GM12878 (cell line): ENCODE data around the gene HTRA2. TPM values are rescaled to one million over a fixed set of nuclear protein-coding genes. Genes with fewer than 3 reads are reported as not detected.

Experiments used
- ATAC-seq: fragments of 200-7000 bp; cut with Tn5 transposase; 3 replicates; pipeline ENCODE4 v1.9.1; 2020; ENCODE audit warnings: mild to moderate bottlenecking, moderate library complexity
- BruUV-seq: library from RNA; stranded (reverse); fragments of 400-500 nt; replicated peaks from 2 replicates; lab custom pipeline; 2021; lab: Mats Ljungman, UMichigan
- CTCF ChIA-PET: fragments of 300-600 bp; sonication (Branson Sonifier 250); formaldehyde crosslinking; extraction: SDS; loops from one replicate; lab custom pipeline; 2021; ENCODE audit warnings: inconsistent platforms; lab: Yijun Ruan, JAX
- POLR2A ChIA-PET: fragments of 350-600 bp; formaldehyde crosslinking; extraction: SDS; loops from one replicate; lab custom pipeline; 2021; ENCODE audit warnings: inconsistent platforms; lab: Charles Lee
- RAD21 ChIA-PET: fragments of 300-600 bp; sonication (Branson Sonifier 250); formaldehyde crosslinking; loops from one replicate; lab custom pipeline; 2023; ENCODE audit warnings: antibody characterized with exemption; ENCODE audit not compliant: unreplicated experiment; lab: Charles Lee
- SMC1A ChIA-PET: fragments of 300-600 bp; sonication (Branson Sonifier 250); formaldehyde crosslinking; loops from one replicate; lab custom pipeline; 2023; ENCODE audit not compliant: unreplicated experiment, uncharacterized antibody; lab: Charles Lee
- DNase-seq: peaks from one replicate; pipeline ENCODE4 v3.0.0-alpha.2; 2011; ENCODE audit warnings: low read depth, low spot score
- FAIRE-seq: peaks from 3 replicates; lab custom pipeline; 2011; peaks lifted over from hg19 to GRCh38; lab: Jason Lieb, UNC
- H2AFZ ChIP-seq: 2 replicates; pipeline ENCODE4 v1.6.0; 2011; ENCODE audit warnings: low read depth, low read length, control low read depth; ENCODE audit not compliant: control insufficient read depth
- H3K27ac ChIP-seq: 2 replicates; pipeline ENCODE4 v1.5.1; 2011; ENCODE audit warnings: control low read depth; ENCODE audit not compliant: control insufficient read depth, insufficient read depth
- H3K27me3 ChIP-seq, 2 experiments: replicated peaks in 1 of 2; 2 replicates each; pipeline versions ENCODE4 v1.6.0 to v1.6.1; 2011; ENCODE audit warnings: low read length in 1 of 2; ENCODE audit not compliant: control insufficient read depth in 2 of 2, insufficient read depth in 2 of 2
- H3K36me3 ChIP-seq, 2 experiments: 2 replicates each; pipeline ENCODE4 v1.5.1; 2011; ENCODE audit warnings: low read length in 1 of 2; ENCODE audit not compliant: control insufficient read depth in 2 of 2, insufficient read depth in 2 of 2
- H3K4me1 ChIP-seq: 2 replicates; pipeline ENCODE4 v1.6.1; 2011; ENCODE audit warnings: mild to moderate bottlenecking, low read length, moderate library complexity, mixed read lengths; ENCODE audit not compliant: control insufficient read depth, insufficient read depth
- H3K4me2 ChIP-seq: 2 replicates; pipeline ENCODE4 v1.6.0; 2011; ENCODE audit warnings: control low read depth; ENCODE audit not compliant: control insufficient read depth, insufficient read depth
- H3K4me3 ChIP-seq: fragments of 200-600 bp; sonication (generic); 2 replicates; pipeline ENCODE4 v1.5.1; 2016
- H3K79me2 ChIP-seq: 2 replicates; pipeline ENCODE4 v1.6.0; 2011; ENCODE audit warnings: low read length; ENCODE audit not compliant: control insufficient read depth, insufficient read depth
- H3K9ac ChIP-seq: 2 replicates; pipeline ENCODE4 v1.8.0; 2011; ENCODE audit warnings: low read length, control low read depth, mixed read lengths; ENCODE audit not compliant: control insufficient read depth, insufficient read depth
- H3K9me3 ChIP-seq: replicated peaks from 3 replicates; pipeline ENCODE4 v1.5.1; 2011; ENCODE audit warnings: mild to moderate bottlenecking, low read length; ENCODE audit not compliant: control insufficient read depth, insufficient read depth
- H4K20me1 ChIP-seq: 2 replicates; pipeline ENCODE4 v1.6.0; 2011; ENCODE audit not compliant: control insufficient read depth, insufficient read depth
- EED ChIP-seq: sonication (generic); IDR thresholded peaks from 2 replicates; pipeline ENCODE4 v1.6.1; 2016; ENCODE audit warnings: antibody characterized with exemption, low read depth
- POLR2AphosphoS5 ChIP-seq: IDR thresholded peaks from 2 replicates; pipeline ENCODE4 v1.6.1; 2011; ENCODE audit warnings: mild to moderate bottlenecking, low read length, inconsistent platforms
- RAD51 ChIP-seq: fragments of 450-650 bp; IDR thresholded peaks from 2 replicates; pipeline ENCODE4 v1.6.1; 2016; ENCODE audit warnings: moderate library complexity, mild to moderate bottlenecking, inconsistent platforms
- SRF ChIP-seq, 2 experiments: IDR thresholded peaks; 2 replicates each; pipeline ENCODE4 v1.6.1; 2011; ENCODE audit warnings: low read depth in 2 of 2, low read length in 2 of 2, mild to moderate bottlenecking in 1 of 2, moderate library complexity in 1 of 2
- STAT1 ChIP-seq: fragments of 450-650 bp; conservative IDR thresholded peaks from 2 replicates; pipeline ENCODE4 v1.6.1; 2014; ENCODE audit warnings: antibody characterized with exemption, mild to moderate bottlenecking
- SUZ12 ChIP-seq: fragments of 200-600 bp; sonication (generic); IDR thresholded peaks from one replicate; pipeline ENCODE4 v1.6.1; 2018; ENCODE audit warnings: antibody characterized with exemption, mild to moderate bottlenecking; ENCODE audit not compliant: unreplicated experiment
- TCF3 ChIP-seq: IDR thresholded peaks from 2 replicates; pipeline ENCODE4 v1.6.1; 2012; ENCODE audit warnings: low read depth, mild to moderate bottlenecking, low read length, borderline replicate concordance; ENCODE audit not compliant: insufficient read depth
- ZNF384 ChIP-seq: IDR thresholded peaks from 2 replicates; pipeline ENCODE4 v1.6.1; 2012; ENCODE audit warnings: low read depth, mild to moderate bottlenecking, low read length, improper control_type of control experiment, borderline replicate concordance
- WGBS: methylation state at CpG from one replicate; pipeline ENCODE4 v1.1.6; 2016; ENCODE audit warnings: low lambda C conversion rate; ENCODE audit not compliant: insufficient replicate concordance, insufficient coverage; ENCODE audit errors: missing lambda C conversion rate; 5-methylcytosine and 5-hydroxymethylcytosine counted together
- in situ Hi-C: fragments of 300-500 bp; cut with MboI; formaldehyde crosslinking; loops from 9 replicates; pipeline ENCODE4 v1.14.3; 2018; ENCODE audit warnings: mixed read lengths
- intact Hi-C: fragments of 100-400 bp; cut with micrococcal nuclease; formaldehyde crosslinking; loops from one replicate; pipeline ENCODE4 v1.14.2; 2022; ENCODE audit not compliant: unreplicated experiment
- polyA plus RNA-seq, 11 experiments: library from polyadenylated mRNA; depleted of rRNA in 4 of 11; unstranded in 6 of 11; stranded (reverse) in 5 of 11; fragments of >200 nt; fragmentation: Nextera tagmentation in 4 of 11; fragmentation: Illumina TruSeq in 1 of 11; extraction: Ambion mirVana in 4 of 11; extraction: Trizol in 1 of 11; gene quantifications; 1 replicate in 1 of 11; 2 replicates in 10 of 11; pipeline versions ENCODE4 v1.2.1 to v1.2.3, GENCODE V29; 2011 to 2016; ENCODE audit warnings: inconsistent platforms in 2 of 11, missing spikeins in 2 of 11, low read depth in 1 of 11
- total RNA-seq, 4 experiments: library from RNA; depleted of rRNA in 3 of 4; stranded (reverse); fragments of >200 nt in 3 of 4; fragmentation: Illumina TruSeq in 1 of 4; extraction: Trizol in 1 of 4; gene quantifications; 2 replicates each; pipeline versions ENCODE4 v1.2.1 to v1.2.3, GENCODE V29; 2013 to 2021
- TF ChIP-seq, protein P1 (sequence below): fragments of 450-650 bp; IDR thresholded peaks from 2 replicates; pipeline ENCODE4 v1.6.1; 2016; ENCODE audit warnings: mild to moderate bottlenecking
- TF ChIP-seq, protein P2 (sequence below): fragments of 450-650 bp; IDR thresholded peaks from 2 replicates; pipeline ENCODE4 v1.6.1; 2014; ENCODE audit warnings: mild to moderate bottlenecking
- TF ChIP-seq, protein P3 (sequence below): fragments of 450-650 bp; formaldehyde crosslinking; IDR thresholded peaks from 2 replicates; pipeline ENCODE4 v1.4.0; 2020; ENCODE audit warnings: mild to moderate bottlenecking, moderate library complexity
- TF ChIP-seq, protein P4 (sequence below): IDR thresholded peaks from 2 replicates; pipeline ENCODE4 v1.6.1; 2011; ENCODE audit warnings: borderline replicate concordance, low read depth, mild to moderate bottlenecking, moderate library complexity, mixed read lengths, low read length; ENCODE audit not compliant: insufficient read depth; ENCODE audit errors: extremely low read length

Gene HTRA2
- total and polyA plus RNA-seq, 10 of the 15 experiments (the other 5 are each of a cell fraction or from before 2014, with no cell fraction given): 42.3 to 73.9 (median 54.6) TPM

DNA sequence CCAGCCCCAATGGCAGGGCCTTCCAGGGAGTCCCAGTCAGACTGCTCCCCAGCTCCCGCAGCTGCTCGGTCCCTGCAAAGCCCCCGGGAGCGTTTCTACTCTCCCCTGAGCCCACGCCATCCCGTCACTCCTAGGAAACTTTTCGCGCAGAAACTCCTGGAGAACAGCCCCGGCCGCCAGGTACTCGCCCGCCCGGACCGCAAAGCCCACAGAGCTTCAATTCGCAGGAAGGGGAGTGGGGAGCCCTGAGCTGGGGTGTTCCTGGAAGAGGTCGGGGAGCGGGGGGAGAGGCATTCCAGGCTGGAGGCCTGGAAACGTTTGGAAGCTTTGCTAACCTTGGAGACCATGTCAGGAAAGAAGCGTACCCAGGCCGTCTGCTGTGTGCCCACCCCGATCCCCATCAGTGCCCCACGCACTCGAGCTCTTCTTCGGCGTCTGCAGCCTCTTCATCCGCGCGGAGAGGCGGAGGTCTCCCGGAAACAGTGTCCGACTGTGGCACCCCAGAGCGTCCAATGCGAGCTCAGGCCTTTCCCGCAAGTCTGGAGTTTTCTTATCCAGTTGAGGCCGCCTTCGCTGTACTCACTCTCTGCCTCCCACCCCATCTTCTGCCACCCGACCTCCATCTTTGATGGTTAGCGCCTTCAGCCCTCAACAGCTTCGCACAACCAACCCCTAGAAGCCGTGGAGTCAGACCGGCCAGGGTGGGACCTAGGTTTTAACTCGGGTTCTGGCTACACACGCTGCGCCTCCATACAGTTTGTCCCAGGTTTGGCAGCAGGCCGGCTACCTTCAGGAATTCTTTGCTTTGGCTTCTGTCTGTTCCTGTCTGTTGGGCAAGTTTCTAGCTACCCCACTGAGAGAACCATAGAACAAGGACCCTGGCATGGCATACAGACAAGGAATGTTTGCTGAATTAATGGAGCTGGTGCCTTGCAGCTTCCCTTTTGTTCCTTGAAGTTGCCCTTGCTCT is 25.9 kb upstream of the HTRA2 start:
- no TSS peak for BruUV-seq

More for the DNA sequence above, 25.9 kb upstream of the HTRA2 start:
- intact Hi-C loops: loop anchor here (2.0 kb wide), 1 partner anchor 21 kb away; the partner anchor contains the start of genes CCDC142 and TTC31
- TF ChIP-seq EED (no peak), STAT1 (no peak), RAD51 (peak; percentile 36; the same call in 1 of the 2 replicates), POLR2AphosphoS5 (no peak), TCF3 (no peak), SUZ12 (no peak), SRF (IDR thresholded peaks at IDR 0.05; ENCODE audit: low read depth in 2 of 2, low read length in 2 of 2) (no peak), ZNF384 (no peak)
- TF ChIP-seq, protein P1, sequence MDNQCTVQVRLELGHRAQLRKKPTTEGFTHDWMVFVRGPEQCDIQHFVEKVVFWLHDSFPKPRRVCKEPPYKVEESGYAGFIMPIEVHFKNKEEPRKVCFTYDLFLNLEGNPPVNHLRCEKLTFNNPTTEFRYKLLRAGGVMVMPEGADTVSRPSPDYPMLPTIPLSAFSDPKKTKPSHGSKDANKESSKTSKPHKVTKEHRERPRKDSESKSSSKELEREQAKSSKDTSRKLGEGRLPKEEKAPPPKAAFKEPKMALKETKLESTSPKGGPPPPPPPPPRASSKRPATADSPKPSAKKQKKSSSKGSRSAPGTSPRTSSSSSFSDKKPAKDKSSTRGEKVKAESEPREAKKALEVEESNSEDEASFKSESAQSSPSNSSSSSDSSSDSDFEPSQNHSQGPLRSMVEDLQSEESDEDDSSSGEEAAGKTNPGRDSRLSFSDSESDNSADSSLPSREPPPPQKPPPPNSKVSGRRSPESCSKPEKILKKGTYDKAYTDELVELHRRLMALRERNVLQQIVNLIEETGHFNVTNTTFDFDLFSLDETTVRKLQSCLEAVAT: peak; percentile 41; the same call in 1 of the 2 replicates
- TF ChIP-seq, protein P2, sequence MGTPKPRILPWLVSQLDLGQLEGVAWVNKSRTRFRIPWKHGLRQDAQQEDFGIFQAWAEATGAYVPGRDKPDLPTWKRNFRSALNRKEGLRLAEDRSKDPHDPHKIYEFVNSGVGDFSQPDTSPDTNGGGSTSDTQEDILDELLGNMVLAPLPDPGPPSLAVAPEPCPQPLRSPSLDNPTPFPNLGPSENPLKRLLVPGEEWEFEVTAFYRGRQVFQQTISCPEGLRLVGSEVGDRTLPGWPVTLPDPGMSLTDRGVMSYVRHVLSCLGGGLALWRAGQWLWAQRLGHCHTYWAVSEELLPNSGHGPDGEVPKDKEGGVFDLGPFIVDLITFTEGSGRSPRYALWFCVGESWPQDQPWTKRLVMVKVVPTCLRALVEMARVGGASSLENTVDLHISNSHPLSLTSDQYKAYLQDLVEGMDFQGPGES: no peak
- TF ChIP-seq, protein P3, sequence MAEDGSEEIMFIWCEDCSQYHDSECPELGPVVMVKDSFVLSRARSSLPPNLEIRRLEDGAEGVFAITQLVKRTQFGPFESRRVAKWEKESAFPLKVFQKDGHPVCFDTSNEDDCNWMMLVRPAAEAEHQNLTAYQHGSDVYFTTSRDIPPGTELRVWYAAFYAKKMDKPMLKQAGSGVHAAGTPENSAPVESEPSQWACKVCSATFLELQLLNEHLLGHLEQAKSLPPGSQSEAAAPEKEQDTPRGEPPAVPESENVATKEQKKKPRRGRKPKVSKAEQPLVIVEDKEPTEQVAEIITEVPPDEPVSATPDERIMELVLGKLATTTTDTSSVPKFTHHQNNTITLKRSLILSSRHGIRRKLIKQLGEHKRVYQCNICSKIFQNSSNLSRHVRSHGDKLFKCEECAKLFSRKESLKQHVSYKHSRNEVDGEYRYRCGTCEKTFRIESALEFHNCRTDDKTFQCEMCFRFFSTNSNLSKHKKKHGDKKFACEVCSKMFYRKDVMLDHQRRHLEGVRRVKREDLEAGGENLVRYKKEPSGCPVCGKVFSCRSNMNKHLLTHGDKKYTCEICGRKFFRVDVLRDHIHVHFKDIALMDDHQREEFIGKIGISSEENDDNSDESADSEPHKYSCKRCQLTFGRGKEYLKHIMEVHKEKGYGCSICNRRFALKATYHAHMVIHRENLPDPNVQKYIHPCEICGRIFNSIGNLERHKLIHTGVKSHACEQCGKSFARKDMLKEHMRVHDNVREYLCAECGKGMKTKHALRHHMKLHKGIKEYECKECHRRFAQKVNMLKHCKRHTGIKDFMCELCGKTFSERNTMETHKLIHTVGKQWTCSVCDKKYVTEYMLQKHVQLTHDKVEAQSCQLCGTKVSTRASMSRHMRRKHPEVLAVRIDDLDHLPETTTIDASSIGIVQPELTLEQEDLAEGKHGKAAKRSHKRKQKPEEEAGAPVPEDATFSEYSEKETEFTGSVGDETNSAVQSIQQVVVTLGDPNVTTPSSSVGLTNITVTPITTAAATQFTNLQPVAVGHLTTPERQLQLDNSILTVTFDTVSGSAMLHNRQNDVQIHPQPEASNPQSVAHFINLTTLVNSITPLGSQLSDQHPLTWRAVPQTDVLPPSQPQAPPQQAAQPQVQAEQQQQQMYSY (CRISPR knock-in tag): no peak
- TF ChIP-seq, protein P4, sequence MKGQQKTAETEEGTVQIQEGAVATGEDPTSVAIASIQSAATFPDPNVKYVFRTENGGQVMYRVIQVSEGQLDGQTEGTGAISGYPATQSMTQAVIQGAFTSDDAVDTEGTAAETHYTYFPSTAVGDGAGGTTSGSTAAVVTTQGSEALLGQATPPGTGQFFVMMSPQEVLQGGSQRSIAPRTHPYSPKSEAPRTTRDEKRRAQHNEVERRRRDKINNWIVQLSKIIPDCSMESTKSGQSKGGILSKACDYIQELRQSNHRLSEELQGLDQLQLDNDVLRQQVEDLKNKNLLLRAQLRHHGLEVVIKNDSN: peak; percentile 22
- TF ChIP-seq, all 136 proteins: peak for 3
- RAD21 ChIA-PET: interaction anchor here (0.7 to 3.3 kb wide), 8 partner anchors 26 to 87 kb away, joined by 3 to 21 read pairs (median 3); partner anchors contain the start of genes AUP1 and HTRA2
- POLR2A ChIA-PET: interaction anchor here (0.9 to 2.2 kb wide), 13 partner anchors 13 to 84 kb away, joined by 3 to 10 read pairs (median 5); partner anchors contain the start of genes AUP1, CCDC142, DQX1 and INO80B
- H3K4me3 ChIP-seq: peak overlapping the region; percentile 73
- H3K27me3 ChIP-seq: peaks cover 9 to 17% of the 10 kb centered on the region in 2 experiments; a peak in 3 of 4 replicates
- H4K20me1 ChIP-seq: no peaks in the 10 kb centered on the region
- H3K4me1 ChIP-seq: peaks cover 30% of the 10 kb centered on the region
- H3K9me3 ChIP-seq: no peaks in the 10 kb centered on the region
- peak overlapping the region; percentile 85 for H2AFZ ChIP-seq
- in situ Hi-C loops: no loop called here
- SMC1A ChIA-PET: interaction anchor here (1.2 to 7.0 kb wide), 12 partner anchors 15 to 89 kb away, joined by 3 to 71 read pairs (median 6); partner anchors contain the start of genes CCDC142, DQX1 and TTC31
- 68% methylated on average over 45 of the region's 45 CpGs for WGBS
- ATAC-seq: no peak
- H3K79me2 ChIP-seq: peaks cover 12% of the 10 kb centered on the region
- peak overlapping the region; percentile 14; the same call in 1 of the 2 replicates for H3K9ac ChIP-seq
- H3K27ac ChIP-seq: no peak overlapping the region
- CTCF ChIA-PET: interaction anchor here (0.7 to 13.9 kb wide), 16 partner anchors 9 to 332 kb away, joined by 3 to 231 read pairs (median 5); partner anchors contain the start of genes AUP1, CCDC142, DQX1 and HTRA2
- DNase-seq: no peak
- H3K36me3 ChIP-seq: peaks cover 0 to 7% of the 10 kb centered on the region in 2 experiments; a peak in 1 of 4 replicates
- peak overlapping the region; percentile 93 for H3K4me2 ChIP-seq
- FAIRE-seq: no peak
